Neural progenitor cell (in vitro differentiated cells): ENCODE measurements around the gene OR7A5.
"Not testable (repeated sequence)": the region's sequence is repeated elsewhere in the genome, so short reads cannot be mapped to it uniquely, and the experiment has no call there.

Source experiments
- CTCF ChIP-seq: fragments of 200-600 bp; sonication (generic); IDR thresholded peaks from 2 replicates; pipeline ENCODE4 v1.5.1; 2017; ENCODE audit warnings: antibody characterized with exemption, mild to moderate bottlenecking
- EZH2phosphoT487 ChIP-seq: fragments of 200-600 bp; sonication (generic); IDR thresholded peaks from 2 replicates; pipeline ENCODE4 v1.6.1; 2017; ENCODE audit warnings: antibody characterized with exemption

- not testable (repeated sequence) for TF ChIP-seq EZH2phosphoT487, CTCF
These were observed 49.7 kb downstream of the OR7A5 start for GRCh38 chr19:14785102-14785793.
